Measurements from ENCODE around the gene SPTSSB. TPM values are rescaled to one million over a fixed set of nuclear protein-coding genes. Genes with fewer than 3 reads are reported as not detected.
A peak's percentile ranks its signal among the peaks of the same experiment; 100 is the strongest.

Gene SPTSSB
- total RNA-seq, 1 experiment from 2014 or later = 3.7 TPM

DNA sequence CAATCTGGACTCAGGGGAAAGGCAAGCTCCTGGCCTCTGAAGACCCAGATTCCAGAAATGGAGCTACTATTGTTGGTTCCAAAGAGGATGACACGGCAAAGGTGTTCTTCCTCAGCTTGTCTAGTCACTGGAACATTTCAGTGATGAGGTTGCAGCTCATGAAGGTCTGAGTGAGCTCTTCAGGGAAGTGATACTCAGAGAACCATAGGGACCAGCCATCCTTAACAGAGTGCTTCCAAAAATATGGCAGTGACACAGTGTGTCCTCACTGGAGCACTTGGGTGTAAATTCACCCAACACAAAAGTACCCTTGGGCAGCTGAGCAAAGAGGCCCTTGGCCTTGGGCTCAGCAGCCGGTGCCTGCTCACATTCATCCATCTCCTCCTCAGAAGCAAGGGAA, 46.3 kb downstream of the SPTSSB start:
- H3K9me3 ChIP-seq (ENCODE audit: control insufficient read depth, insufficient read depth, low read depth, low read length) = no peaks in the 10 kb centered on the region
- H3K4me1 ChIP-seq (ENCODE audit: control insufficient read depth, insufficient read depth, low read length) = no peaks in the 10 kb centered on the region
- CTCF ChIA-PET = no interaction called here
- no peaks in the 10 kb centered on the region for H3K36me3 ChIP-seq (ENCODE audit: control insufficient read depth, insufficient read depth, low read length)
- no peak overlapping the region for H3K4me3 ChIP-seq (ENCODE audit: low read depth in 2 of 2, low read length in 2 of 2)
- in situ Hi-C loops (cut with HindIII; ENCODE audit: low pct_unique_long_range_greater_than_20kb, low sequenced_read_pairs) (no loop called here), intact Hi-C loops (cut with micrococcal nuclease; ENCODE audit: unreplicated experiment) (no loop called here)
- ATAC-seq (no peak), DNase-seq (ENCODE audit: low read depth, low spot score) (no peak)
- POLR2A ChIA-PET = no interaction called here
- no peaks in the 10 kb centered on the region for H3K27me3 ChIP-seq (ENCODE audit: control insufficient read depth, insufficient read depth, low read length)
- H3K27ac ChIP-seq (ENCODE audit: low read length) = no peak overlapping the region
- BruUV-seq (replicated peaks) = no TSS peak
- TF ChIP-seq, protein P1, sequence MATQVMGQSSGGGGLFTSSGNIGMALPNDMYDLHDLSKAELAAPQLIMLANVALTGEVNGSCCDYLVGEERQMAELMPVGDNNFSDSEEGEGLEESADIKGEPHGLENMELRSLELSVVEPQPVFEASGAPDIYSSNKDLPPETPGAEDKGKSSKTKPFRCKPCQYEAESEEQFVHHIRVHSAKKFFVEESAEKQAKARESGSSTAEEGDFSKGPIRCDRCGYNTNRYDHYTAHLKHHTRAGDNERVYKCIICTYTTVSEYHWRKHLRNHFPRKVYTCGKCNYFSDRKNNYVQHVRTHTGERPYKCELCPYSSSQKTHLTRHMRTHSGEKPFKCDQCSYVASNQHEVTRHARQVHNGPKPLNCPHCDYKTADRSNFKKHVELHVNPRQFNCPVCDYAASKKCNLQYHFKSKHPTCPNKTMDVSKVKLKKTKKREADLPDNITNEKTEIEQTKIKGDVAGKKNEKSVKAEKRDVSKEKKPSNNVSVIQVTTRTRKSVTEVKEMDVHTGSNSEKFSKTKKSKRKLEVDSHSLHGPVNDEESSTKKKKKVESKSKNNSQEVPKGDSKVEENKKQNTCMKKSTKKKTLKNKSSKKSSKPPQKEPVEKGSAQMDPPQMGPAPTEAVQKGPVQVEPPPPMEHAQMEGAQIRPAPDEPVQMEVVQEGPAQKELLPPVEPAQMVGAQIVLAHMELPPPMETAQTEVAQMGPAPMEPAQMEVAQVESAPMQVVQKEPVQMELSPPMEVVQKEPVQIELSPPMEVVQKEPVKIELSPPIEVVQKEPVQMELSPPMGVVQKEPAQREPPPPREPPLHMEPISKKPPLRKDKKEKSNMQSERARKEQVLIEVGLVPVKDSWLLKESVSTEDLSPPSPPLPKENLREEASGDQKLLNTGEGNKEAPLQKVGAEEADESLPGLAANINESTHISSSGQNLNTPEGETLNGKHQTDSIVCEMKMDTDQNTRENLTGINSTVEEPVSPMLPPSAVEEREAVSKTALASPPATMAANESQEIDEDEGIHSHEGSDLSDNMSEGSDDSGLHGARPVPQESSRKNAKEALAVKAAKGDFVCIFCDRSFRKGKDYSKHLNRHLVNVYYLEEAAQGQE (IDR thresholded peaks at IDR 0.05; ENCODE audit: insufficient read depth in 1 of 2, low read depth in 2 of 2, low read length in 1 of 2) = no peak
- TF ChIP-seq TCF7L2 (IDR thresholded peaks at IDR 0.05; ENCODE audit: low read depth, low read length) = no peak
- TF ChIP-seq, protein P2, sequence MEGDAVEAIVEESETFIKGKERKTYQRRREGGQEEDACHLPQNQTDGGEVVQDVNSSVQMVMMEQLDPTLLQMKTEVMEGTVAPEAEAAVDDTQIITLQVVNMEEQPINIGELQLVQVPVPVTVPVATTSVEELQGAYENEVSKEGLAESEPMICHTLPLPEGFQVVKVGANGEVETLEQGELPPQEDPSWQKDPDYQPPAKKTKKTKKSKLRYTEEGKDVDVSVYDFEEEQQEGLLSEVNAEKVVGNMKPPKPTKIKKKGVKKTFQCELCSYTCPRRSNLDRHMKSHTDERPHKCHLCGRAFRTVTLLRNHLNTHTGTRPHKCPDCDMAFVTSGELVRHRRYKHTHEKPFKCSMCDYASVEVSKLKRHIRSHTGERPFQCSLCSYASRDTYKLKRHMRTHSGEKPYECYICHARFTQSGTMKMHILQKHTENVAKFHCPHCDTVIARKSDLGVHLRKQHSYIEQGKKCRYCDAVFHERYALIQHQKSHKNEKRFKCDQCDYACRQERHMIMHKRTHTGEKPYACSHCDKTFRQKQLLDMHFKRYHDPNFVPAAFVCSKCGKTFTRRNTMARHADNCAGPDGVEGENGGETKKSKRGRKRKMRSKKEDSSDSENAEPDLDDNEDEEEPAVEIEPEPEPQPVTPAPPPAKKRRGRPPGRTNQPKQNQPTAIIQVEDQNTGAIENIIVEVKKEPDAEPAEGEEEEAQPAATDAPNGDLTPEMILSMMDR (IDR thresholded peaks at IDR 0.05) = no peak
- no peak for TF ChIP-seq SIN3A (IDR thresholded peaks at IDR 0.05; ENCODE audit: borderline replicate concordance, insufficient read depth, low read depth, low read length)
- TF ChIP-seq POLR2AphosphoS5 (IDR thresholded peaks at IDR 0.05; ENCODE audit: low read depth, low read length) = no peak

DNA sequence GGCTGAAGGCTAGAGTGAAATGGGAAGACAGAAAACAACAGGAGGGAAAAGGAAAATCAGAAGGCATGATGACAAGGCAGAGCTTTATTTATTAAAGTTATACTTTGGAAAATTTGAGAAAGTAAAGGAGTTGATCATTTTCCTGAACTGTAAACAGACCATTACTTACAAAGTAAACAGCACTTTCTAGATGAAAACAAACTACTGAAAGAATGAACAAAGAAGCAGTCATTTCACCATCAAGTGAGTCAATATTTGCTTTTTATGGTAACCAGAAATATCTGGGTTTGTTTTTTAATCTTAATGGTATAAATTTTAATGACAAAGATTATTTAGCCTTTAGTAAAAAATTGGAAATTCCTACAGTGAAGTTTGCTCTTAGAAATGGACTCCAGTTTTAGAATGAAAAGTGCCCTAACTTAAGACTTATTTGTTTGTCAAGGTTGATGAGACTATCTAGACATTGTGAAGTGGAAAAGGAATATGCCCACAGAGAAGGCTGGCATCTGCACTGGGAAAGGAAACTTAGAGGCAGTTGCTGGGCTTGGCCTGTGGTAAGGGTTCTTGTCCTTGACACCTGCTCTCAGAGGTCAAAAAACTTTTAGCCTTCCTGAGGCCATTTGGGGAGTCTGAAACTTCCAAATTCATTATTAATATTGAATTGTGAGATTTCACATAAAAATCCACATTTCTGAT, 47.2 kb downstream of the SPTSSB start:
- intact Hi-C loops (cut with micrococcal nuclease; ENCODE audit: unreplicated experiment) (no loop called here), in situ Hi-C loops (cut with HindIII; ENCODE audit: low pct_unique_long_range_greater_than_20kb, low sequenced_read_pairs) (no loop called here)
- BruUV-seq (replicated peaks) = no TSS peak
- H3K36me3 ChIP-seq (ENCODE audit: control insufficient read depth, insufficient read depth, low read length) = no peaks in the 10 kb centered on the region
- DNase-seq (ENCODE audit: low read depth, low spot score) (no peak), ATAC-seq (peak; percentile 63)
- ChIA-PET POLR2A (no interaction called here), CTCF (no interaction called here)
- no peaks in the 10 kb centered on the region for H3K4me1 ChIP-seq (ENCODE audit: control insufficient read depth, insufficient read depth, low read length)
- H3K27ac ChIP-seq (ENCODE audit: low read length) = no peak overlapping the region
- no peaks in the 10 kb centered on the region for H3K9me3 ChIP-seq (ENCODE audit: control insufficient read depth, insufficient read depth, low read depth, low read length)
- TF ChIP-seq, protein P1 (IDR thresholded peaks at IDR 0.05; ENCODE audit: insufficient read depth in 1 of 2, low read depth in 2 of 2, low read length in 1 of 2) = no peak
- TF ChIP-seq, protein P2 (IDR thresholded peaks at IDR 0.05) = no peak
- TF ChIP-seq POLR2AphosphoS5 (IDR thresholded peaks at IDR 0.05; ENCODE audit: low read depth, low read length) (no peak), SIN3A (IDR thresholded peaks at IDR 0.05; ENCODE audit: borderline replicate concordance, insufficient read depth, low read depth, low read length) (no peak), TCF7L2 (IDR thresholded peaks at IDR 0.05; ENCODE audit: low read depth, low read length) (no peak)
- H3K4me3 ChIP-seq (ENCODE audit: low read depth in 2 of 2, low read length in 2 of 2) = no peak overlapping the region
- H3K27me3 ChIP-seq (ENCODE audit: control insufficient read depth, insufficient read depth, low read length) = no peaks in the 10 kb centered on the region

Data from Panc1 (cell line).